COLO668 (cell line): Measurements from ENCODE around the gene P2RX4.
A peak's percentile ranks its signal among the peaks of the same experiment; 100 is the strongest.
"Not testable (repeated sequence)": the region's sequence is repeated elsewhere in the genome, so short reads cannot be mapped to it uniquely, and the experiment has no call there.

Source experiments
- DNase-seq: peaks from one replicate; lab custom pipeline; 2025; ENCODE audit not compliant: unreplicated experiment; lab: John Stamatoyannopoulos, UW

The P2RX4 gene

GRCh38 chr12:121219353-121219986 lies 9.5 kb downstream of the P2RX4 start:
- no peak for DNase-seq

- DNase-seq = no peak
Measured at GRCh38 chr12:121222847-121223246, 12.9 kb downstream of the P2RX4 start.

DNA sequence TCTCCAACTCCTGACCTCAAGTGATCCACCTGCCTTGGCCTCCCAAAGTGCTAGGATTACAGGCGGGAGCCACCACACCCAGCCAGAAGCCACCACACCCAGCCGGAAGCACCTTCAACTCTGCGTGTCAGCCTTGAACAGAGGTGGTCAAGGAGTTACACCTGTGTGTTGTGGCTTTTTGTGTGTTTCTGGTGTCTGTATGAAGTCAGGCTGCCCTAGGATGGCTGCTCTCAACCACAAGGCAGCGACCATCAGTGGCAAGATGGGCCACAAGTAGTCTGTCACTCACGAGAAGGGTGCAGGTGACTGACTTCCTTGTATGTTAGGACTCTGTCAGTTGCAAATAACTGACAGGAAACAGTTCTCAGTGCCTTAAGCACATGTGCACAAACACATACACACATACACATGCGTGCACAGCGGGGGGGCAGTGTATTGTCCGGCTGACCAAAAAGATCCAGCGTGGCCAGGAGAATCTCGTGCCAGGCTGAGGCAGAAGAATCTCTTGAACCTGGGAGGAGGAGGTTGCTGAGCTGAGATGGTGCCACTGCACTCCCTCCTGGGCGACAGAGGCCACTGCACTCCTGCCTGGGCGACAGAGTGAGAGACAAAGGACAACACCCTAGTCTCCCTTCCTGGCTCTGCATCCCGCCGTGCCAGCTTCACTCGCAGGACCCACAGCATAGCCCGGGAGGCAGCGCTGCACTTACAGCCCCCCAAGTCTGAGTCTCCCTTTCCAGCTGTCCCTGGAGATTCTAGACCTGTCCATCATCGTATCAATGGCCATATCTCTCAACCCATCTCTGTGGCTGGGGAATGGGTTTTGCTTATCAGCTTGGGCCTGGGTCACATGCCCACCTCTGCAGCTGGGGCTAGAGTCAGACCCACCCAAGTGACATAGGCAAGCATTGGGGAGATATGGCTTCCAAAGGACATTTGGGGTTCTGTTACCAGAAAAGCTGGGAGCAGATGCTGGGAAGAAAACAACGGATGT lies 13.7 kb downstream of the P2RX4 start:
- peak; percentile 19 for DNase-seq

GRCh38 chr12:121224591-121224990 lies 14.7 kb downstream of the P2RX4 start:
- DNase-seq = no peak

DNA sequence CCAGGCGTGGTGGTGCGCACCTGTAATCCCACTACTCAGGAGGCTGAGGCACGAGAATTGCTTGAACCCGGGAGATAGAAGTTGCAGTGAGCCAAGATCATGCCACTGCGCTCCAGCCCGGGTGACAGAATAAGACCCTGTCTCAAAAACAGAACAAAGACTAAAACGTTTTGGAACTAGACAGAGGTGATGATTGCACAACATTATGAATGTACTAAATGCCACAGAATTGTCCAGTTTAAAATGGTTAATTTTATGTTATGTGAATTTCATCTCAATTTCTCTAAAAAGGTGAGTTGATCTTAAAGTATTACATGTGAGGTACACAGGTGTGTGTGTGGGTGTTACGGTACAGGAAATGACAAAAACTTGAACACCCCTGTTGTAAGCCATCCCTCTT lies 16.5 kb downstream of the P2RX4 start:
- DNase-seq = no peak

DNA sequence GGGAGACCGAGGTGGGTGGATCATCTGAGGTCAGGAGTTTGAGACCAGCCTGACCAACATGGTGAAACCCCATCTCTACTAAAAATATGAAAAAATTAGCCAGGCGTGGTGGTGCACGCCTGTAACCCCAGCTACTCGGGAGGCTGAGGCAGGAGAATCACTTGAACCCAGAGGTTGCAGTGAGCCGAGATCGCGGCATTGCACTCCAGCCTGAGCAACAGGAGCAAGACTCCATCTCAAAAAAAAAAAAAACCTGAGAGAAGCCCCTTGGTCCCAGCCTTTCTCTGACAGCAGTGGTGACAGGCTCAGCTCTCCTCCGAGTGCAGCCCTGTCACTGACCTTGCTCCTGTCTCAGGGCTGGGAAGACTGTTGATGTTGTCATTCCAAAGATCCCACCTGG lies 16.9 kb downstream of the P2RX4 start:
- not testable (repeated sequence) for DNase-seq

DNA sequence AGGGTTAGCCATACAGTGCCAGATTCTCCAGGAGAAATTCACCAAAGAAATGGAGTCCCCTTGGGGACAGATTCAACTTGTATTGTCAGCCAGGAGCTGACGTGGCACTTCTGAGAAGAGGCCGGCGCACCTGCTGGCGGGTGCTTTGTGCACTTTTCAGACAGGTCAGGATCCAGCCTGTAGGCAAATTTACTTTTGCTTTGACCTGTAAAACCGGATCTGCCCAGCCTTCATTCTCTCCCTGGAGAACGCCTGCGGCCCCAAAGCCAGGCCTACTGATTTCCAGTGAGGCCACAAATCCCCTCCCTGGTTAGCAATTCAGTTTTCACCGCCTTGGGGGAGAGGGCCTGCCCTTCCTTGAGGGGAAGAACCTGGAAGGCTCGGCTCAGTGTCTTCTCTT lies 17.4 kb downstream of the P2RX4 start:
- DNase-seq = peak; percentile 94

DNA sequence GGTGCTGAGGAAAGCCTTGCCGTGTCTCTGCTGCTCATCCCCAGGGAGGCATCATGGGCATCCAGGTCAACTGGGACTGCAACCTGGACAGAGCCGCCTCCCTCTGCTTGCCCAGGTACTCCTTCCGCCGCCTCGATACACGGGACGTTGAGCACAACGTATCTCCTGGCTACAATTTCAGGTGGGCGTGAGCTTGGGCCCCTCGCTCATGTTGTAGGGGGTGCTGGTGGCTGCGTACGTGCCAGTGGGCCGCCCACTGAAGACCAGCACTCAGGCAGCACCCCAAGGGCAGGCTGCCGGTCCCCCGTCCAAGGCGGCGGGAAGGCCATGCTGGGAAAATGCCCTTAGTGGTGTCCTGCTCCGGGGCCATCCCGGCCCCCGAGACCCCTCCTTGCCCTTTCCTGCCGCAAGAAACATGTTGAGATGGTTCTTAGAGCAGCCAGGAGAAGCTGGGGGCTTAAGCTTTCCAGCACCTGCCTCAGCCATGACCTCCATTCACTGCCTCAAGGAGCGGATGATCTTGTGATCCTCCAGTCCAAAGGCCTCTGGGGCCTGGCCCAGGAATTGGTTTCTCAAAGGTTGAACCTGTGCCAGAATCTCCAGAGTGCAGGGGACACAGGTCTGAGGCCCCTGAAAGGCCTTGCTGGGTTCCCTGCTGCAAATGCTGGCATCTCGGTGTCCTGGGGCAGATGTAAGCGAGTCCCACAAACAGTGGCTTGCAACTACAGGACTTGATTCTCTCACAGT lies 19.2 kb downstream of the P2RX4 start:
- DNase-seq = no peak

- DNase-seq = peak; percentile 85
Measured at GRCh38 chr12:121229826-121230537, 20.1 kb downstream of the P2RX4 start.

- no peak for DNase-seq
Measured at GRCh38 chr12:121230538-121230907, 20.6 kb downstream of the P2RX4 start.

DNA sequence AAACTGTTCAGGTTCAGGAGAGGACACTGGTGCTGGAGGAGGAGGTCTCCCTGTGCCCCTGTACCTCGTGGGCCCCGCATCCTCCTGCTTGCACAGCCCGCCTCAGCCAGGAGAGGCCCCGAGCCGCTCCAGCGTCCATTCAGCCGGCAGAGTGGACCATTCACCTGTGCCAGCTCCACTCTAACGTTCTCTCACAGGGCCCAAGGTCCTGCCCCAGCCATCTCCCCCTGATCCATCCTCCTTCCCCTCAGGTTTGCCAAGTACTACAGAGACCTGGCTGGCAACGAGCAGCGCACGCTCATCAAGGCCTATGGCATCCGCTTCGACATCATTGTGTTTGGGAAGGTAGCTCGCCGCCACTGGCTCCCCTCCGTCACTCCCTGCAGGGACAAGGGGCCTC lies 22.2 kb downstream of the P2RX4 start:
- DNase-seq = no peak

- DNase-seq = no peak
Measured at GRCh38 chr12:121232977-121233627, 23.2 kb downstream of the P2RX4 start.

DNA sequence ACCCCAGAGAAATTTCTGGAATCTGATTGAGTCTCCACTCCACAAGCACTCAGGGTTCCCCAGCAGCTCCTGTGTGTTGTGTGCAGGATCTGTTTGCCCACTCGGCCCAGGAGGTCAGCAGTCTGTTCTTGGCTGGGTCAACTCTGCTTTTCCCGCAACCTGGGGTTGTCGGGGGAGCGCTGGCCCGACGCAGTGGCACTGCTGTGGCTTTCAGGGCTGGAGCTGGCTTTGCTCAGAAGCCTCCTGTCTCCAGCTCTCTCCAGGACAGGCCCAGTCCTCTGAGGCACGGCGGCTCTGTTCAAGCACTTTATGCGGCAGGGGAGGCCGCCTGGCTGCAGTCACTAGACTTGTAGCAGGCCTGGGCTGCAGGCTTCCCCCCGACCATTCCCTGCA lies 23.7 kb downstream of the P2RX4 start:
- DNase-seq = no peak

GRCh38 chr12:121236776-121237175 lies 26.8 kb downstream of the P2RX4 start:
- no peak for DNase-seq

GRCh38 chr12:121237415-121237814 lies 27.5 kb downstream of the P2RX4 start:
- DNase-seq = no peak

GRCh38 chr12:121238086-121238485 lies 28.2 kb downstream of the P2RX4 start:
- DNase-seq = peak; percentile 48

GRCh38 chr12:121238604-121239350 lies 28.8 kb downstream of the P2RX4 start:
- DNase-seq = peak; percentile 88

DNA sequence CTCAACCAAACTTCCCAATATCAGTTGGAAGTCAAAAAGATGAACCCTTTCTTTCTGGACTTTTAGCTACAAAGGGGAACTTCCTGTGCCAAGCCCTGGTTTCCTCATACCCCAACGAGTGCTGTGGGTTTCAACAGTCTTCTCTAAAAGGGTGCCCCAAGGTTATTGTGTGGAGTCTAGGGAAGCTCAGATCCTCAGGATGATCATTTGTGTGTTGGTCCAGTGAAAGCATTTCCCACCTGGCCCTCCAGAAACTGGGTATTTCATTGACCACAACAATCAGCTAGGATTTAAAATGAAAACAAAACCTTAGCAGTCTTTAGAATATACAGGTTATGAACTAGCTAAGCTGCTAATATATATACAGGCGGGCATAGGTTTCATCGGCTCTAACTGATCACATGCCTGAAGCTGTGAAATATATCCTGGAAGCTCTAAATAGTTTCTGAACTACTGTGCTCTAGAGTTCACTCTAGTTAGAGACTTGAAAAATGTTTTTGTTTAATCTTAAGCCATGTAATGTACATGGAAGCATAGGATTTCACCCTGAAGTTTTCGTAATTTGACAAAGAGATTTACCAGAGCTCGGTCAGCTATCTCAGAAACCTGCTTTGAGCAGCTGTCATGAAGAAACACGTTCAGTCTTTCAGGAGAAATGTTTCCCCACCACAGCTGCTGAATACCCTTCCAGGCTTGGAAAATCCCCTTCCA lies 29.6 kb downstream of the P2RX4 start:
- no peak for DNase-seq

- DNase-seq = no peak
Measured at GRCh38 chr12:121240062-121240420, 30.1 kb downstream of the P2RX4 start.
